GM21825 (cell line): ENCODE data around the gene SH3RF2.
"Not testable (repeated sequence)": the region's sequence is repeated elsewhere in the genome, so short reads cannot be mapped to it uniquely, and the experiment has no call there.

ENCODE experiments used
- ATAC-seq: cut with Tn5 transposase; IDR thresholded peaks from one replicate; pipeline ENCODE4 v1.9.1; 2021; ENCODE audit warnings: mild to moderate bottlenecking, moderate library complexity; ENCODE audit not compliant: unreplicated experiment

Gene SH3RF2

GRCh38 chr5:145978708-145979107 lies 42.3 kb downstream of the SH3RF2 start:
- ATAC-seq: no peak

- ATAC-seq: no peak
These were observed 43.2 kb downstream of the SH3RF2 start for GRCh38 chr5:145979270-145980223.

- ATAC-seq: no peak
These were observed 43.9 kb downstream of the SH3RF2 start for GRCh38 chr5:145980259-145980658.

GRCh38 chr5:145980718-145981117 lies 44.3 kb downstream of the SH3RF2 start:
- no peak for ATAC-seq

GRCh38 chr5:145981589-145982571 lies 45.5 kb downstream of the SH3RF2 start:
- ATAC-seq: no peak

- no peak for ATAC-seq
These were observed 46.4 kb downstream of the SH3RF2 start for GRCh38 chr5:145982572-145983318.

- ATAC-seq: no peak
These were observed 47.1 kb downstream of the SH3RF2 start for GRCh38 chr5:145983446-145983845.

GRCh38 chr5:145984072-145984471 lies 47.7 kb downstream of the SH3RF2 start:
- no peak for ATAC-seq

- no peak for ATAC-seq
These were observed 51.5 kb downstream of the SH3RF2 start for GRCh38 chr5:145987856-145988255.

GRCh38 chr5:145988993-145989392 lies 52.6 kb downstream of the SH3RF2 start:
- no peak for ATAC-seq

GRCh38 chr5:145989428-145989827 lies 53.0 kb downstream of the SH3RF2 start:
- ATAC-seq: no peak

- ATAC-seq: no peak
These were observed 53.8 kb downstream of the SH3RF2 start for GRCh38 chr5:145990170-145990569.

- no peak for ATAC-seq
These were observed 54.7 kb downstream of the SH3RF2 start for GRCh38 chr5:145991044-145991575.

- not testable (repeated sequence) for ATAC-seq
These were observed 57.2 kb downstream of the SH3RF2 start for GRCh38 chr5:145993538-145993937.

GRCh38 chr5:145996135-145996534 lies 59.8 kb downstream of the SH3RF2 start:
- no peak for ATAC-seq

- ATAC-seq: no peak
These were observed 62.8 kb downstream of the SH3RF2 start for GRCh38 chr5:145999208-145999607.

GRCh38 chr5:146000072-146000471 lies 63.7 kb downstream of the SH3RF2 start:
- ATAC-seq: no peak

GRCh38 chr5:146001544-146002190 lies 65.3 kb downstream of the SH3RF2 start:
- ATAC-seq: no peak

- no peak for ATAC-seq
These were observed 66.1 kb downstream of the SH3RF2 start for GRCh38 chr5:146002491-146002890.

GRCh38 chr5:146003852-146004251 lies 67.5 kb downstream of the SH3RF2 start:
- ATAC-seq: no peak
